Esophagus squamous epithelium (tissue), 4 donors: ENCODE measurements around the gene CEP55.

Experiments used
- CTCF ChIP-seq, 6 experiments: fragments of 450-650 bp in 4 of 6; fragments of 200-600 bp in 2 of 6; sonication (generic) in 2 of 6; IDR thresholded peaks; one replicate each; pipeline ENCODE4 v1.5.1; 2016 to 2019; ENCODE audit warnings: antibody characterized with exemption in 6 of 6, mild to moderate bottlenecking in 4 of 6, moderate library complexity in 4 of 6
- POLR2A ChIP-seq, 4 donors: fragments of 450-650 bp; IDR thresholded peaks; one replicate each; pipeline ENCODE4 v1.6.1; 2017; ENCODE audit warnings: antibody characterized with exemption in 4 of 4, mild to moderate bottlenecking in 4 of 4, moderate library complexity in 3 of 4

- TF ChIP-seq POLR2A (IDR thresholded peaks at IDR 0.05) = no peak
- no peak for TF ChIP-seq CTCF (IDR thresholded peaks at IDR 0.05)
Observed at GRCh38 chr10:93473161-93473560, 23.3 kb upstream of the CEP55 start.
